NOMO-1 treated with DMSO at 0.1 percent for 48 hours (cell line): ENCODE measurements around the gene AP2B1.
A peak's percentile ranks its signal among the peaks of the same experiment; 100 is the strongest.

Experiments
- DNase-seq: peaks from one replicate; lab custom pipeline; 2025; ENCODE audit not compliant: unreplicated experiment; lab: John Stamatoyannopoulos, UW

AP2B1 gene

DNA sequence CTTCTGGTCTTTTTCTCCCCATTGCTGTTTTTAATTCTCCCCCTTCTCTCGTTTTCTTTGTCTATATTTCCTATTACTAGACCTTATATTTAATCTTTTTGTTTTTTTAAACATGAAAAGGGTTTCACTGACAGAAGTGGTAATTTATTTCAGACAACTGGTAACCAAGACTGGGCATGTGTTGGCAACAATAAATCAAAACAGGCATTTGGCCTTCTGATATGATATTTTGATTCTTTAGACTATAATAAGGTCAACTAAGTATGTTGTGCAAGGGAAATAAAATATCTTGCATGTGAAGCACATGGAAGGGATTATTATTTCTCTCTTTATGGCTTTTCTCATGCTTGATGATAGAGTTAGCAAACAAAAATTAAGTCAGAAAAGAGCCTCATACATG is 34.6 kb downstream of the AP2B1 start:
- DNase-seq, result no peak

DNA sequence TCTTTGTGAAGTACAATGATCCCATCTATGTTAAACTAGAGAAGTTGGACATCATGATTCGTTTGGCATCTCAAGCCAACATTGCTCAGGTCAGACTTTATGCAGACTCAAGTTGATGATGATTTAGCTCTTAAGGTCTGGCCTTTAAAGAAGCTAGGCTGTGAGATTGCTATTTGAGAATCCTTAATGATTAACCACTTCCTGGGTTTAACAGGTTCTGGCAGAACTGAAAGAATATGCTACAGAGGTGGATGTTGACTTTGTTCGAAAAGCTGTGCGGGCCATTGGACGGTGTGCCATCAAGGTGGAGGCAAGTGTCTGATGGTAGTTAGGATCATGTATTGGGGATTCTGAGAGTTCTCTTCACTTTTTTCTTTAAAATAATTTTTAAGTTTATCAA is 40.3 kb downstream of the AP2B1 start:
- DNase-seq, result no peak

DNA sequence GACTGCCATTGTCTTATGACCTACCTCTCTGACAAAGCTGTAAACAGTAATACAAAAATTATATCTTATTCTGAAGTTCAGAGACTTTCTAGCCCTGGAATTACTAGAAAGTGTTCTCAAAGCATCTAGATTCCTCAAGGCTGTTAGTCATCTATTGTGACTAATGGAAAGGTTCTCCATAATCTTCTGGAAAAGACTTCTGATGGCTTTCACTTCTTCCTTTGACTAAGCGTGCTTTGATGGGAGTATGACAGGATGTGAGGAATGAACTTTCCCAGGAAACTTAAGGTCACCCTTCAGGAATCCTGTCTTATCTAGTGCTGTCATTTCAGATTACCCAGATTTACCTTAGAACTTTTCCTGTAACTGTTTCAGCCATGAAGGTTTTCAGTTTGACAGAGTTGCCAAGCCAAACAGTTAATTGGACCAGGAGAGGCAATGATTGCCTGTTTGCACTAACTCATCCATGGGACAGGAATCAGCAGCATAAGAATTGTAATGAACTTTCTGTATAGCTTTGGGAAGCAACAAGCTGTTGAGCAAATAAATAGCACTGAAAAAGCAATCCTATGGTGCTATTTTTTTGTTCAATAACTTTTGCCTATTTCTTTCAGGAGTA is 43.5 kb downstream of the AP2B1 start:
- DNase-seq, result no peak

DNA sequence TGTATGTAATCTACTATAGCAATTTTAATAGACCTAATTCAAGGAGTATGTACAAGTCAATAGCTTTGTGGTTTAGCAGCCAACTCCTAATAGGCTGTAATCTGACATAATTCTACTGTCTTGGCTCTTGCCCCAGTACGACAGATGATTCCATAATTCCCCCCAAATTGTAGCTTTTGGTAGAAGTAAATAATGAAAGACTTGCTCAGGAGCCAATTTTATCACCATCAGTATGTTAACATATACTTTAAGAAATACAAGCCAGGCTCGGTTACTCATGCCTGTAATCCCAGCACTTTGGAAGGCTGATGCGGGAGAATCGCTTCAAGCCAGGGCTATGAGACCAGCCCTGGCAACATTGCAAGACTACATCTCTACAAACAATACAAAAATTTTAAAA is 53.9 kb downstream of the AP2B1 start:
- DNase-seq, result no peak

DNA sequence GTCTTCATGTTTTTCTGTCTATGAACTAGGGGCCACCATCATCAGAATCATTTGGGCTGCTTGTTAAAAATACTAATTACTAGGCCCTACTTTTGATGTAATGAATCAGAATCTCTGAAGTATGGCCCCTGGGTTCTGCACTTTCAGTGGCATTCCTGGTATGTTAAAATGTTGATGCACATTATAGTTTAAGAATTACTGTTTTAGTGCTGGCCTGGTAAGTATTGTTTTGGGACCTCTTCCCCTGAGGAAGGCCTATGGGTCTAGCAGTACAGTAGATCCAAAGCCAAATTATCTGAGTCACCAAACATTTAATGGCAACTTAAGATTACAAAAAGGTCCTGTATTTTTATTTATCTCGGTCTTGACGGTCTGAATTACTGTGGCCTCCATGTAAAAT is 58.8 kb downstream of the AP2B1 start:
- DNase-seq, result no peak

DNA sequence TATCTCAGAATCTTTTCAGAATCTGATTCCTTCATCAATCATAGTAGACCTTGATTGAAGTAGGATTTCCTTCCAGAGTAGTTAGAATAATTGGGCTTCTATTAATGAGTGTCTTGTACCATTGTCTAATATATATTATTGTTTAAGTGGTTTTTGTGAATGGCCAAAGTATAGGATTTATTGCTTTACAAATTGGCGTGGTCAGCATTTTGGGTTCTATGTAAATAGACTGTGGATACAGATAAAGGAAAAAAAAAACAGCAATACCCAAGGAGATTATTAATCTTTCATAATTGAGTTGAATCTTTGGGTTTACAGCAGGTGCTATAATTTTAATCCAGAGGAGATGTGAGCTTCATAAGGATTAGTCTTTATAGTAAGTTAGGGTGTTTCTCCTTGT is 64.3 kb downstream of the AP2B1 start:
- DNase-seq, result no peak

DNA sequence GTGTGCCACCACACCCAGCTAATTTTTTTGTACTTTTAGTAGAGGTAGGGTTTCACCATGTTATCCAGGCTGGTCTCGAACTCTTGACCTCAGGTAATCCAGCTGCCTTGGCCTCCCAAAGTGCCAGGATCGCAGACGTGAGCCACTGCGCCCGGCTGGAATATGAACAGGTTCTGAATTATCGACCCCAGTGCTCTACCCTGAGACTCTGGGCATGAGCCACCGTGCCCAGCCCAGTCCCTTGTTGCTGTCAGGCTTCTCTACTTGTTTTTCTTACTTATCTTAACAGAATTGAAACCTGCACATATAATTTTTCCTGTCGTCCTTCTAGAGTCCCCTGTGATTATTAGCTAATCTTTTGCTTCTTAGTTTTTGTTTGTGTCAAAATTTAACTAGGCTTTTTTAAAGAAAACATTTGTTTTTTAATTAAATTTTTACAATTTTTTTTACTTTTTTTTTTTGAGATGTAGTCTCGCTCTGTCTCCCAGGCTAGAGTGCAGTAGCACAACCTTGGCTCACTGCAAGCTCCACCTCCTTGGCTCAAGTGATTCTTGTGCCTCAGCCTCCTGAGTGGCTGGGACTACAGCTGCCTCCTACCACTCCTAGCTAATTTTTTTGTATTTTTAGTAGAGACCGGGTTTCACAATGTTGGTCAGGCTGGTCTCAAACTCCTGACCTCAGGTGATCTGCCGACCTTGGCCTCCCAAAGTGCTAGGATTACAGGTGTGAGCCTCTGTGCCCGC is 66.7 kb downstream of the AP2B1 start:
- DNase-seq, result no peak

DNA sequence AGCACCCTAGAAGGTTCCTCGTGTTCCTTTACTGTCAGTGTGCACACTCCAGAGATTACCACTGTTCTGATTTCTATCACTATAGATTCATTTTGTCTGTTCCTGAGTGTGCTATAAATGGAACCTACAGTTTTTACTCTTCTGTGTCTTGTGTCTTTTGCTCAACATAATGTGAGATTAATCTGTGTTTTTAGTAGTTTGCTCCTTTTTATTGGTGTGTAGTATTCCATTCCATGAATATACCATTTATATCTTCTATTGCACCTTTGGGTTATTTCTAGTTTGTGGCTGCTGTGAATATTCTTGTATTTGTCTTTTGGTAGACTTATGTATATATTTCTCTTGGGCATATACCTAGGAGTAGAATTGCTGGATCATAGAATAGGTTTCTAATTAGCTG is 68.2 kb downstream of the AP2B1 start:
- no peak for DNase-seq

DNA sequence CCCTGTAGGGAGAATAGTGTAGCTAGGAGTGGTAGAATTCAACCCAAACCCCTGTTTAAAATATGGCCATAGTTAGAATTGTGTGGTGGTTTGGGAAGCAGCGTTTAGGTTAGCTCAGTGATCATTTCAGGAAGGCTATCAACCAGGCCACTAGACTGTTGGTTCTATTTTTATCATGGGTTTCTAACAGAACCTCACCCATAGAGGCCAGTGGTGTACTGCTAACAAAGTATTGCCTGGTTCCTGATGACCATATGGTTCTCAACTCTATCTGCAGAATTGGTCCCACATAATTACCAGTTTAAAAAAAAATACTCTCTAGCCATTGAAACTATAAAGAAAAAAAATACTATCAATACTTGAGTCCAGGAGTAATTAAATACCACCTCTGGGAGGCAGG is 73.8 kb downstream of the AP2B1 start:
- DNase-seq, result no peak

DNA sequence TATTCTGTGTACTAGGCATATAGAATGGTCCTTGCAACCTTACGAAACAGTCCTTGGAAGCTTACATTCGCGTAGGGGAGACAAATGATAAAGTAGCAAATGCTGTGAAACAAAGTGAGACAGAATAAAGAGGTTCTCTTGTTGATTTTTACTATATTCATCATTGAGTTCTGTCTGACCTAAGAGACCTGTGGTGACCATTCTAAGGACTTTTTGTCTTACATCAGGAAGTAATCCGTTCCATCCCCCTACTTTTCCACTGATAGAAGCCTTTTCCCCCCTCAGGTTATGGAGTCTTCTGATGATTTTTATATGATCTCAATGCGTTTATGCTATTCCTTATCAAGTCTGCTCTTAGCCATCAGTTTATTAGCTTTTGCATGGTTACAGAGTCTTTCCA is 77.6 kb downstream of the AP2B1 start:
- DNase-seq, result no peak

DNA sequence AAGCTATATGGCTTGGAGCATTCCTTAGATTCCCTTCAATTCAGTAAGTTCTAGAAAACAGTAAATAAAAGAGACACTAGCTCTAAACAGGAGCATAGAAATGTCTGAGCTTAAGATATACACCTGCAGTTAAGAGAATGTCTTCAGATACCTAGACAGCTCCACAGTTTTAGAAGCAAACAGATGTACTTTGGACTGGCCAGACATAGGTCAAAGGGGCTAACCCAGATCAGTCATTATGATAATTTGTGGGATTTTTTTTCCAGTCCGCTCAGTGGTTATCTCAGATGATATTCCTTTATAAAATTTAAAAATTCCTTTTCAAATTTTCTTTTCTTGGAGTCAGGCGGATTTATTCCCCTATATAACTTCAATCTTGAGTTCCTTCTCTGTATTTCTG is 78.5 kb downstream of the AP2B1 start:
- DNase-seq, result no peak

DNA sequence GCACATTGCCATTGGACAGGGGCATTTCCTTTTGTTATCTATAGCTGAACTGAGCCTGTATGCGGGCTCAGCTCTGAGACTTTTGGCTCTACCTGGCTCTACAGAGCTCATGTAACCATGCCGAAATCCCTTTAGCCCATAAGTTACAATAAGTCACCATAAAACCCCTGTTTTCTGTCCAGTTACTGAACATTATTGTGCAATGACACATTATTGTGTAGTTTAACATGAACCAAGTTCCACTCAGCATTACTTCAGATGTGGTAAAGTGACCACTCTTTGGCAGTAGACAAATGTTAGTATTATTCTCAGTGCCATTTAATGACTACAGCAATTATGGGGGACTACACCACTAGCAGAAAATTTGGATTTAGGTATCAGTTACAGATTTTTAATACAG is 78.9 kb downstream of the AP2B1 start:
- no peak for DNase-seq

DNA sequence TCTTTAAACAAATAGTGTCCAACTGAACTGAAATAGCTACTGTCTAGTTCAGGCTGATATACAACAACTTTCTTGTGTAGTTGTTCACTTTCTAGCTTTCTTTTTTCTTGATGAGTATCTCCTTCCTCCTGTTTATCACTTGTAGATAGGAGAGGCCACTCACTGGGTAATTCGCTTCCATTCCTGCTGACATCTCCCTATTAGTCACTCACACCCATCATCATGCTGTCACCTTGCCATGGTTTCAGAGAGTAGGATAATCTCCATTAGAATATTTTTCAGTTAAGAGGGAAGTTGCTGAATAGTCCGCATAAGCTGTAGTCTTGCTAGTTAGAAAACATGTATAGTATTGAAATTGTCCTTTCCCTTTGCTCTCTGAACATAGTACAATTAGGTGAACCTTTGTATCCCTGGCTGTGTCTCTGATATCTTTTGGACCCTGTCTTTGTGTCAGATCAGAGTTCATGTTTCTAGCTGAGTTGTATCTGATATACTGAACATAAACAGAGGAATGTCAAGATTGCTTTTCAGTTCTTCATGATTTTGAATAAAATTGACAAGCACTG is 79.9 kb downstream of the AP2B1 start:
- no peak for DNase-seq

DNA sequence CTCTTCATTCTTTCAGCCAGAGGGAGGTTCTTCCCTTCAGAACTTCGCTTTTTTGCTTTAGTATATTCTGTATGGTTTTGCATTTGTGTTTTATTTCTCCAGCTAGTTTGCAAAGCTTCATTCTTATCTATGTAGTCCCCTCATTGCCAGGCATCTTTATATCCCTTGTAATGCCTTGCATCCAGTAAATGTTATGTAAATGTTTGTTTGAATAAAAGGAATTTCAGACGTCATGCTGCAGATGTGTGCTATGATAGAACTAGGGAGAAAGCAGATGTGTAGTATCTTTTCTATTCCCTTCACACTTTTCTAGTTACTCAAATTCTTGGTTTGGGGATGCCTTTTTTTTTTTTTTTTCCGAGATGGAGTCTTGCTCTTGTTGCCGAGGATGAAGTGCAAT is 81.7 kb downstream of the AP2B1 start:
- DNase-seq, result no peak

DNA sequence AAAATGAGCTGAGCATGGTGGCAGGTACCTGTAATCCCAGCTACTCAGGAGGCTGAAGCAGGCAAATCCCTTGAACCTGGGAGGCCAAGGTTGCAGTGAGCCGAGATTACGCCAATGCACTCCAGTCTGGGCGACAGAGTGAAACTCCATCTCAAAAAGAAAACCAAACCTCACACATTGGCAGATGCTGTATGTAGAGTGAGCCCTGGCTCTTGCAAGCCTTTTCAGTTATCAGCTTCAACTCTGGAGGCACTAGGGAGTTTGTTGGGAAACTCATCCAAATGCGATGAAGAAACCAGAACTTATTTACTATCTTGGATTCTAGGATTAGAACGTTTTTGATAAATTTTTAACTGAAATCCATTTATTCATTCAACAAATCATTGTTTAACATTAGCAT is 87.4 kb downstream of the AP2B1 start:
- no peak for DNase-seq

DNA sequence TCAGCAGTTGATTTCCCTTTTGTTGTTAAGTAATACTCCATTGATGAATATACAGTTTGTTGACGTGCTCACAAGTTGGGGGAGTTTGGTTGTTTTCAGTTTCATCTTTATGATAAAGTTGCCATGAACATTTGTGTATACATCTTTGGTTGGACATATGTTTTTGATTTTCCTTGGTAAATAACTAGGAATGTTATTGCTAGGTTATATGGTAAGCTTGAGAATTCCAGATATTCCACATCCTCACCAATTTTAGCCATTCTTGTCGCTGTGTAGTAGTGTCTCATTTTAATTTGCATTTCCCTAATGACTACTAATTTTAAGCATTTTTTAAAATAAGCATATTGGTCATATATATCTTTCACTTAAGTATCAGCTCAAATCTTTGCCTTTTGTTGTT is 89.3 kb downstream of the AP2B1 start:
- no peak for DNase-seq

DNA sequence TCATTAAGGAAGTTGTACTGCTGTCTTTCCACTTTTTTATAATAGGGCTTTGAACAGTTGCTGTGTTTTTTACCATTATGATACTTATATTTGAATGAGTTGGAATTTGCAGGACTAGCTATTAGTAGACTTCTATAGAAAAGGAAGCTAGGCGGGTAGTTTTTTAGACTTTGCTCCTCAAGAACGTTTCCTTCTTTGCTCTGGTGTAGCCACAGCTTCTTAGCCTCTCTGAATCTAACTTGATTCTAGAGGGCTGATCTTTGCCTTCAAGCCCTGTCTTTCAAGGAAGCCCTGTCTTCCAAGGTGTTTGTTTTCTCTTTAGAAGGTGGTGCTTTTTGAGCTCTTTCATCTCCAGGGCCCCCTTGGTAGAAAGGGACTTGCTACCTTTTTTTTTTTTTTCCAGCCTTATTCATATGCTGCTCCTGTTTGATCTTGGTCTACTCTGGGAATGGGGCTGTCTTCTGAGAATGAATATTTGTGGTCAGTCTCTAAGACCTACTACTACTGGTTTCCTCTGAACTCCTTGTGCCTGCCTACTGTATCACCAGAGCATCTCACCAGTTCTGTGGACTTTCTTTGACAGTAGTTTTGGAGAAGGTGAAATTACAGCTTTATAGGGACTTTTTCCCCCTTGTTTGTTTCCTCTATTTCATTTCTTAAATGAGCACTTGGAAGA is 92.0 kb downstream of the AP2B1 start:
- DNase-seq, result no peak

DNA sequence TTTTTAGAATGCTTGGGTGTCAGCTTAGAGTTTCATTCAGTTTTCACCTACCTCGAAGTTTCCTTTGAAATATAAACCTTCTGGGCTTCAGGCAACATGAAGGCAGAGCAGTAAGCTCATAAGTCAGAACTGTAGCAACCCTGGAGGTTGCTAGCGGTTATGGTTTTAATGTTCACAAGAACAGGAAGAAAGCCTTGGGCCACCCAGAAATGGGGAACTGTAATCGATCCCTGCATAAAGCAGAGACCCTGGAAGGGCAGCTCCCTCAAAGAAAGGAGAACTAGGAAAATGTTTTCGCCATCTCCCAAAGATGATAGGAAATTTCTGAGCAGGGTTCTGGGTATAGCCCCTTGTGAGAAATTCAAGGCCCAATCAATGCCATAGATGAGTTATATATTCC is 96.5 kb downstream of the AP2B1 start:
- DNase-seq, result peak; percentile 68

DNA sequence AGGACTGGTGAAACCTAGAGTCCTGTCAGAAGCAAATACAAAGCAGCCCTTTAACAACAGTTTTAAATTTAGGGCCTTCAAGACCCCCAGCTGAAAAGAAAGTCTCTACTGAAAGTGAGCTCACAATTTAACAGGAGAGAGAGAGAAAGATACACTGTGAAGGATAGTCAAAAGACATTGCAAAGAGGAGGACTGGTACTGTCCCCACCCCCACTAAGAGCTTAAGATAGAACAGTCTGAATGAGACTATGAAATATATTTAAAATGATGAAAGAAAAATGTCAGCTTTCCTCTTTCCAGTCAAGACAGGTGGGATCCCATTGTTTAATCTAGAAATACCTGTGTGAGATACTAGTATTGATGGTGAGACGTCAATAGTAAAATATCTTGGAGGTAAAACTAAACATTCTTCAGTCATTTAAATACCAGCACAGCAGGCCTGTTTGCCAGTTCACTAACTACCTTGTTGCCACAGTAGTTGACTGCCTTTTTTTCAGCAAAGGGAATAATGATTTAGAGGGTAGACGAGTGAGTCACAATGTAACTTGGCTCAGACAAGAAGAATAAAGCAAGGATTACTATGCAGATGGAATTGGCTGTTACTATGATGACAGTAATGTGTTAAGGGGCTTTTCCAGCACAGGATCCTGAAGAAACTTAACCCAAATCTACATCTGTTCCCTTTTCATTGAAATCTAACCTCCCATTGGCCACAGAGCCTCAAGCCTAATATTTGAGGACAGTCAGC is 97.1 kb downstream of the AP2B1 start:
- no peak for DNase-seq

DNA sequence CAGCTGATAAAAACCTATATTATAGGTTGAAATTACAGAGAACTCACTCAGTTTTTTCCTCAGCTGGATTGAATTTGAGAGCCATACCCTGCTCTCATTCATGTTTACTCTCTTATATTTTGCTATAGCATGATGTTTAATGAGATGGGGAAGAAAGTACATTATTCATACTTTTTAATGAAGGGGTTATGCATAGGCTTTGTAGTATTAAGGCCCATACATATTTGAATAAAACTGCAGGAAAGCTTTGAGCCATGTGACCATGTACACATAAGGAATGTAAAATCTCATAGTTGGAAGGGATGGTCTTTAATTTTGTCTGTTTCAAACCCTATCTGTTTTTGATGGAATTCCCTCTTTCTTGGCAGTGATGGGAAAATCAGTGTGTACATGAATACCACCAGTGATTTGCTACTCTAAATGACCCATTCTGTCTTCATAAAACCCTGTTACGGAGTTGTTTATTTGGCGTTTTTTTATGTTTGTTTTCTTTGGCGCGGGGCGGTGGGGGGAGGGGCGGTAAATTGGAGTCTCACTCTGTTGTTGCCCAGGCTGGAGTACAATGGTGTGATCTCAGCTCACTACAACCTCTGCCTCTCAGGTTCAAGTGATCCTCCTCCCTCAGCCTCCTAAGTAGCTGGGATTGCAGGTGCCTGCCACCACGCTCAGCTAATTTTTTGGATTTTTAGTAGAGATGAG is 105.5 kb downstream of the AP2B1 start:
- no peak for DNase-seq

DNA sequence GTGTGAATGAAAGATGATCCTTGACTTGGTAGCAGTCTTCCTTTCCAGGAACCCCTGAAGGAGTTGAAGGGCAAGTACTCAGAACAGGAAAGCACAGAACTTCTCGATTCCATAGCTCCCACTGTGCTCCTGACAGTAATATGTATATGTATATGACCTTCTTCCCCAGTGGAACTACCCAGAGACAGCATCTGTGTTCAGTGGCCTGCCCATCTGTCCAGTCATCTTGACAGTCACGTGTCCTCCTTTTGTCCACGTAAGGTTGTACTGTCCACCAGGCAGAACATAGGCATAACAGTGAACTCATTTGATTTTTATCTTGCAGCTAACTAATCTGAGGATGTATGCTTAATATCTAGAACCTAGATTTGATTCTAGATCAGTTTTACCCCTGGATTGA is 106.5 kb downstream of the AP2B1 start:
- DNase-seq, result no peak
